GM12878 (cell line): ENCODE data around the gene NRSN2. TPM values are rescaled to one million over a fixed set of nuclear protein-coding genes. Genes with fewer than 3 reads are reported as not detected.

Experiments
- ATAC-seq: fragments of 200-7000 bp; cut with Tn5 transposase; 3 replicates; pipeline ENCODE4 v1.9.1; 2020; ENCODE audit warnings: mild to moderate bottlenecking, moderate library complexity
- BruUV-seq: library from RNA; stranded (reverse); fragments of 400-500 nt; replicated peaks from 2 replicates; lab custom pipeline; 2021; lab: Mats Ljungman, UMichigan
- CTCF ChIA-PET: fragments of 300-600 bp; sonication (Branson Sonifier 250); formaldehyde crosslinking; extraction: SDS; loops from one replicate; lab custom pipeline; 2021; ENCODE audit warnings: inconsistent platforms; lab: Yijun Ruan, JAX
- POLR2A ChIA-PET: fragments of 350-600 bp; formaldehyde crosslinking; extraction: SDS; loops from one replicate; lab custom pipeline; 2021; ENCODE audit warnings: inconsistent platforms; lab: Charles Lee
- RAD21 ChIA-PET: fragments of 300-600 bp; sonication (Branson Sonifier 250); formaldehyde crosslinking; loops from one replicate; lab custom pipeline; 2023; ENCODE audit warnings: antibody characterized with exemption; ENCODE audit not compliant: unreplicated experiment; lab: Charles Lee
- SMC1A ChIA-PET: fragments of 300-600 bp; sonication (Branson Sonifier 250); formaldehyde crosslinking; loops from one replicate; lab custom pipeline; 2023; ENCODE audit not compliant: unreplicated experiment, uncharacterized antibody; lab: Charles Lee
- DNase-seq: peaks from one replicate; pipeline ENCODE4 v3.0.0-alpha.2; 2011; ENCODE audit warnings: low read depth, low spot score
- FAIRE-seq: peaks from 3 replicates; lab custom pipeline; 2011; peaks lifted over from hg19 to GRCh38; lab: Jason Lieb, UNC
- H2AFZ ChIP-seq: 2 replicates; pipeline ENCODE4 v1.6.0; 2011; ENCODE audit warnings: low read depth, low read length, control low read depth; ENCODE audit not compliant: control insufficient read depth
- H3K27ac ChIP-seq: 2 replicates; pipeline ENCODE4 v1.5.1; 2011; ENCODE audit warnings: control low read depth; ENCODE audit not compliant: control insufficient read depth, insufficient read depth
- H3K27me3 ChIP-seq, 2 experiments: replicated peaks in 1 of 2; 2 replicates each; pipeline versions ENCODE4 v1.6.0 to v1.6.1; 2011; ENCODE audit warnings: low read length in 1 of 2; ENCODE audit not compliant: control insufficient read depth in 2 of 2, insufficient read depth in 2 of 2
- H3K36me3 ChIP-seq, 2 experiments: 2 replicates each; pipeline ENCODE4 v1.5.1; 2011; ENCODE audit warnings: low read length in 1 of 2; ENCODE audit not compliant: control insufficient read depth in 2 of 2, insufficient read depth in 2 of 2
- H3K4me1 ChIP-seq: 2 replicates; pipeline ENCODE4 v1.6.1; 2011; ENCODE audit warnings: mild to moderate bottlenecking, low read length, moderate library complexity, mixed read lengths; ENCODE audit not compliant: control insufficient read depth, insufficient read depth
- H3K4me2 ChIP-seq: 2 replicates; pipeline ENCODE4 v1.6.0; 2011; ENCODE audit warnings: control low read depth; ENCODE audit not compliant: control insufficient read depth, insufficient read depth
- H3K4me3 ChIP-seq: fragments of 200-600 bp; sonication (generic); 2 replicates; pipeline ENCODE4 v1.5.1; 2016
- H3K79me2 ChIP-seq: 2 replicates; pipeline ENCODE4 v1.6.0; 2011; ENCODE audit warnings: low read length; ENCODE audit not compliant: control insufficient read depth, insufficient read depth
- H3K9ac ChIP-seq: 2 replicates; pipeline ENCODE4 v1.8.0; 2011; ENCODE audit warnings: low read length, control low read depth, mixed read lengths; ENCODE audit not compliant: control insufficient read depth, insufficient read depth
- H3K9me3 ChIP-seq: replicated peaks from 3 replicates; pipeline ENCODE4 v1.5.1; 2011; ENCODE audit warnings: mild to moderate bottlenecking, low read length; ENCODE audit not compliant: control insufficient read depth, insufficient read depth
- H4K20me1 ChIP-seq: 2 replicates; pipeline ENCODE4 v1.6.0; 2011; ENCODE audit not compliant: control insufficient read depth, insufficient read depth
- ASH2L ChIP-seq: fragments of 300-600, 200-600 bp; sonication (generic); IDR thresholded peaks from 2 replicates; pipeline ENCODE4 v1.6.1; 2017; ENCODE audit warnings: low read depth, mild to moderate bottlenecking, borderline replicate concordance
- BACH1 ChIP-seq: fragments of 450-650 bp; IDR thresholded peaks from 2 replicates; pipeline ENCODE4 v1.6.1; 2017; ENCODE audit warnings: mild to moderate bottlenecking, borderline replicate concordance
- BRCA1 ChIP-seq: IDR thresholded peaks from 2 replicates; pipeline ENCODE4 v1.6.1; 2011; ENCODE audit warnings: low read depth, low read length, improper control_type of control experiment
- ESRRA ChIP-seq: IDR thresholded peaks from 2 replicates; pipeline ENCODE4 v1.6.1; 2012; ENCODE audit warnings: mild to moderate bottlenecking, low read length, improper control_type of control experiment
- JUND ChIP-seq: IDR thresholded peaks from 2 replicates; pipeline ENCODE4 v1.6.1; 2012; ENCODE audit warnings: low read depth, mild to moderate bottlenecking, low read length, improper control_type of control experiment, moderate library complexity
- RUNX3 ChIP-seq: IDR thresholded peaks from 2 replicates; pipeline ENCODE4 v1.6.1; 2012; ENCODE audit warnings: low read length, inconsistent platforms
- SMAD5 ChIP-seq: IDR thresholded peaks from 2 replicates; pipeline ENCODE4 v1.6.1; 2016; ENCODE audit warnings: antibody characterized with exemption, low read depth
- SMC3 ChIP-seq: IDR thresholded peaks from 2 replicates; pipeline ENCODE4 v1.6.1; 2011; ENCODE audit warnings: low read length, improper control_type of control experiment, borderline replicate concordance
- TBL1XR1 ChIP-seq: IDR thresholded peaks from 2 replicates; pipeline ENCODE4 v1.6.1; 2012; ENCODE audit warnings: low read depth, low read length, improper control_type of control experiment
- TCF7 ChIP-seq: IDR thresholded peaks from 2 replicates; pipeline ENCODE4 v1.6.1; 2014; ENCODE audit warnings: antibody characterized with exemption, borderline replicate concordance
- YBX1 ChIP-seq: fragments of 450-650 bp; IDR thresholded peaks from 2 replicates; pipeline ENCODE4 v1.6.1; 2016; ENCODE audit warnings: antibody characterized with exemption
- WGBS: methylation state at CpG from one replicate; pipeline ENCODE4 v1.1.6; 2016; ENCODE audit warnings: low lambda C conversion rate; ENCODE audit not compliant: insufficient replicate concordance, insufficient coverage; ENCODE audit errors: missing lambda C conversion rate; 5-methylcytosine and 5-hydroxymethylcytosine counted together
- in situ Hi-C: fragments of 300-500 bp; cut with MboI; formaldehyde crosslinking; loops from 9 replicates; pipeline ENCODE4 v1.14.3; 2018; ENCODE audit warnings: mixed read lengths
- intact Hi-C: fragments of 100-400 bp; cut with micrococcal nuclease; formaldehyde crosslinking; loops from one replicate; pipeline ENCODE4 v1.14.2; 2022; ENCODE audit not compliant: unreplicated experiment
- polyA plus RNA-seq, 11 experiments: library from polyadenylated mRNA; depleted of rRNA in 4 of 11; unstranded in 6 of 11; stranded (reverse) in 5 of 11; fragments of >200 nt; fragmentation: Nextera tagmentation in 4 of 11; fragmentation: Illumina TruSeq in 1 of 11; extraction: Ambion mirVana in 4 of 11; extraction: Trizol in 1 of 11; gene quantifications; 1 replicate in 1 of 11; 2 replicates in 10 of 11; pipeline versions ENCODE4 v1.2.1 to v1.2.3, GENCODE V29; 2011 to 2016; ENCODE audit warnings: inconsistent platforms in 2 of 11, missing spikeins in 2 of 11, low read depth in 1 of 11
- total RNA-seq, 4 experiments: library from RNA; depleted of rRNA in 3 of 4; stranded (reverse); fragments of >200 nt in 3 of 4; fragmentation: Illumina TruSeq in 1 of 4; extraction: Trizol in 1 of 4; gene quantifications; 2 replicates each; pipeline versions ENCODE4 v1.2.1 to v1.2.3, GENCODE V29; 2013 to 2021
- TF ChIP-seq, protein P1 (sequence below): fragments of 450-650 bp; IDR thresholded peaks from 2 replicates; pipeline ENCODE4 v1.6.1; 2017; ENCODE audit warnings: low read depth, mild to moderate bottlenecking, moderate library complexity
- TF ChIP-seq, protein P2 (sequence below): fragments of 450-650 bp; IDR thresholded peaks from 2 replicates; pipeline ENCODE4 v1.6.1; 2016; ENCODE audit warnings: mild to moderate bottlenecking, moderate library complexity, borderline replicate concordance
- TF ChIP-seq, protein P3 (sequence below): IDR thresholded peaks from 2 replicates; pipeline ENCODE4 v1.6.1; 2012; ENCODE audit warnings: low read length, inconsistent platforms

Gene NRSN2
- total and polyA plus RNA-seq, 10 of the 15 experiments (the other 5 are each of a cell fraction or from before 2014, with no cell fraction given) = 6.2 to 32.4 (median 13.0) TPM

DNA sequence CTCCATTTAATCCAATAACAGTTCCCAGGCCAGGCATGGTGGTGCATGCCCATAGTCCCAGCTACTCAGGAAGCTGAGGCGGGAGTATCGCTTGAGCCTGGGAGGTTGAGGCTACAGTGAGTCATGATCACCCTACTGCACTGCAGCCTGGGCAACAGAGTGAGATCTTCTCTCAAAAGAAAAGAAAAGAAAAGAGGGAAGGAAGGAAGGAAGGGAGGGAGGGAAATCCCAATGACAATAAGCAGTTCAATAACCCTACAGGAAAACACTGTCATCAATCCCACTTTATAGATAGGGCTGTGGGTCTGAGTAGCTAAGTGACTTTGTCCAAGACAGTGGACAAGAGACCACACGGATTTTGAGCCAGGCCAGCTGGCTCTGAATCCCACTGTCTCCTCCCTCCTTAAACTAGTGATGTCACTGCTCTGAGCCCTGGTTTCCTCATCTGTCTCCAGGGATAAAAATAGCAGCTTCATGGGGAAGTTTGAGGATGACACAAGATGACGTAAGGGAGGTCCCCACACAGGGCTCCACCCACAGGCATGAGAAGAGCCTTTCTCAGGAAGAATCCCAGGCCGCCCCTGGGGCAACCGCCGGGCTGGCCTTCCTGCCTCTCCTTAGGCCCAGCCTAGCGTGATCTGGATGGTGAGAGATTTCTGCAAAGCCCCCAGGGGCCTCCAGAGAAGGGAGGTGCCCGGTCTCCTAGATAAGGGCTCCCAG lies 26.4 kb downstream of the NRSN2 start (continued):
- TF ChIP-seq TBL1XR1 (no peak), TCF7 (no peak)
- TF ChIP-seq, protein P1, sequence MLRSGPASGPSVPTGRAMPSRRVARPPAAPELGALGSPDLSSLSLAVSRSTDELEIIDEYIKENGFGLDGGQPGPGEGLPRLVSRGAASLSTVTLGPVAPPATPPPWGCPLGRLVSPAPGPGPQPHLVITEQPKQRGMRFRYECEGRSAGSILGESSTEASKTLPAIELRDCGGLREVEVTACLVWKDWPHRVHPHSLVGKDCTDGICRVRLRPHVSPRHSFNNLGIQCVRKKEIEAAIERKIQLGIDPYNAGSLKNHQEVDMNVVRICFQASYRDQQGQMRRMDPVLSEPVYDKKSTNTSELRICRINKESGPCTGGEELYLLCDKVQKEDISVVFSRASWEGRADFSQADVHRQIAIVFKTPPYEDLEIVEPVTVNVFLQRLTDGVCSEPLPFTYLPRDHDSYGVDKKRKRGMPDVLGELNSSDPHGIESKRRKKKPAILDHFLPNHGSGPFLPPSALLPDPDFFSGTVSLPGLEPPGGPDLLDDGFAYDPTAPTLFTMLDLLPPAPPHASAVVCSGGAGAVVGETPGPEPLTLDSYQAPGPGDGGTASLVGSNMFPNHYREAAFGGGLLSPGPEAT = no peak
- TF ChIP-seq, protein P2, sequence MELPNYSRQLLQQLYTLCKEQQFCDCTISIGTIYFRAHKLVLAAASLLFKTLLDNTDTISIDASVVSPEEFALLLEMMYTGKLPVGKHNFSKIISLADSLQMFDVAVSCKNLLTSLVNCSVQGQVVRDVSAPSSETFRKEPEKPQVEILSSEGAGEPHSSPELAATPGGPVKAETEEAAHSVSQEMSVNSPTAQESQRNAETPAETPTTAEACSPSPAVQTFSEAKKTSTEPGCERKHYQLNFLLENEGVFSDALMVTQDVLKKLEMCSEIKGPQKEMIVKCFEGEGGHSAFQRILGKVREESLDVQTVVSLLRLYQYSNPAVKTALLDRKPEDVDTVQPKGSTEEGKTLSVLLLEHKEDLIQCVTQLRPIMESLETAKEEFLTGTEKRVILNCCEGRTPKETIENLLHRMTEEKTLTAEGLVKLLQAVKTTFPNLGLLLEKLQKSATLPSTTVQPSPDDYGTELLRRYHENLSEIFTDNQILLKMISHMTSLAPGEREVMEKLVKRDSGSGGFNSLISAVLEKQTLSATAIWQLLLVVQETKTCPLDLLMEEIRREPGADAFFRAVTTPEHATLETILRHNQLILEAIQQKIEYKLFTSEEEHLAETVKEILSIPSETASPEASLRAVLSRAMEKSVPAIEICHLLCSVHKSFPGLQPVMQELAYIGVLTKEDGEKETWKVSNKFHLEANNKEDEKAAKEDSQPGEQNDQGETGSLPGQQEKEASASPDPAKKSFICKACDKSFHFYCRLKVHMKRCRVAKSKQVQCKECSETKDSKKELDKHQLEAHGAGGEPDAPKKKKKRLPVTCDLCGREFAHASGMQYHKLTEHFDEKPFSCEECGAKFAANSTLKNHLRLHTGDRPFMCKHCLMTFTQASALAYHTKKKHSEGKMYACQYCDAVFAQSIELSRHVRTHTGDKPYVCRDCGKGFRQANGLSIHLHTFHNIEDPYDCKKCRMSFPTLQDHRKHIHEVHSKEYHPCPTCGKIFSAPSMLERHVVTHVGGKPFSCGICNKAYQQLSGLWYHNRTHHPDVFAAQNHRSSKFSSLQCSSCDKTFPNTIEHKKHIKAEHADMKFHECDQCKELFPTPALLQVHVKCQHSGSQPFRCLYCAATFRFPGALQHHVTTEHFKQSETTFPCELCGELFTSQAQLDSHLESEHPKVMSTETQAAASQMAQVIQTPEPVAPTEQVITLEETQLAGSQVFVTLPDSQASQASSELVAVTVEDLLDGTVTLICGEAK = no peak

DNA sequence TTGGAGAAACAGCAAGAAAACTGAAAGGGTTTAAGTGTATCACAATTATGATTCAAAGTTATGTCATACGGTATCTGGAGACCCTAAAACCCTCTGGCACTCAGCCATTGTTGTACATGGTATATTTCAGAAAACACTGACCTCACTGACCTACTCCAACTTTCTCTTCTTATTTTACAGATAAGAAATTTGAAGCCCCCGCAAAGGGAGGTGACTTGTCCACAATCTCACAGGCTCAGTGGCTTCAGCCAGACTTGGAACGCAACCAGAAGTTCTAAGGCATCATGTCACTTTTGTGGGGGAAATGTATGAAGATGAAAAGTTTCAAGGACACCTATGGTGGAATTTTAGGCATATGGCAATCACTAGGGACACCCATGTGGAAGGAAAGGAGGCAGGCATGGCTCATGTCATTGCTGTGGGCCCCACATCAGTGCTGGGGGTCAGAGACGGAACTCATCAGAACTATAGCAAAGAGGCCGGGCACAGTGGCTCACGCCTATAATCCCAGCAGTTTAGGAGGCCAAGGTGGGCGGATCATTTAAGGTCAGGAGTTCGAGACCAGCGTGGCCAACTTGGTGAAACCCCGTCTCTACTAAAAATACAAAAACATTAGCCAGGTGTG lies 28.5 kb downstream of the NRSN2 start:
- Histone ChIP-seq H3K27ac (no peak overlapping the region), H3K4me3 (no peak overlapping the region), H3K4me1 (peaks cover 12% of the 10 kb centered on the region), H3K36me3 (no peaks in the 10 kb centered on the region), H3K9ac (no peak overlapping the region), H3K27me3 (no peaks in the 10 kb centered on the region), H3K9me3 (no peaks in the 10 kb centered on the region), H2AFZ (no peak overlapping the region), H3K79me2 (no peaks in the 10 kb centered on the region; the same call in 1 of the 2 replicates), H4K20me1 (no peaks in the 10 kb centered on the region), H3K4me2 (no peak overlapping the region)
- in situ Hi-C loops = no loop called here
- ChIA-PET POLR2A (no interaction called here), RAD21 (no interaction called here), SMC1A (interaction anchor here (0.7 kb wide), 1 partner anchor 13 kb away, joined by 3 read pairs; no protein-coding TSS in a partner anchor), CTCF (no interaction called here)
- no peak for FAIRE-seq
- WGBS = 72% methylated on average over 10 of the region's 10 CpGs
- intact Hi-C loops = no loop called here
- no TSS peak for BruUV-seq
- no peak for DNase-seq
- ATAC-seq = no peak
- TF ChIP-seq YBX1 (no peak), ASH2L (no peak), BRCA1 (no peak), RUNX3 (no peak), SMAD5 (no peak), BACH1 (no peak), SMC3 (no peak), ESRRA (no peak), JUND (no peak)
- TF ChIP-seq, protein P3, sequence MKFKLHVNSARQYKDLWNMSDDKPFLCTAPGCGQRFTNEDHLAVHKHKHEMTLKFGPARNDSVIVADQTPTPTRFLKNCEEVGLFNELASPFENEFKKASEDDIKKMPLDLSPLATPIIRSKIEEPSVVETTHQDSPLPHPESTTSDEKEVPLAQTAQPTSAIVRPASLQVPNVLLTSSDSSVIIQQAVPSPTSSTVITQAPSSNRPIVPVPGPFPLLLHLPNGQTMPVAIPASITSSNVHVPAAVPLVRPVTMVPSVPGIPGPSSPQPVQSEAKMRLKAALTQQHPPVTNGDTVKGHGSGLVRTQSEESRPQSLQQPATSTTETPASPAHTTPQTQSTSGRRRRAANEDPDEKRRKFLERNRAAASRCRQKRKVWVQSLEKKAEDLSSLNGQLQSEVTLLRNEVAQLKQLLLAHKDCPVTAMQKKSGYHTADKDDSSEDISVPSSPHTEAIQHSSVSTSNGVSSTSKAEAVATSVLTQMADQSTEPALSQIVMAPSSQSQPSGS = no peak
